Liver (tissue), 3 donors: ENCODE measurements around the gene FCHSD1.

ENCODE experiments used
- EGR1 ChIP-seq, 2 donors: IDR thresholded peaks; 2 replicates each; pipeline ENCODE4 v1.6.1; 2016 to 2018; ENCODE audit warnings: antibody characterized with exemption in 2 of 2, low read depth in 2 of 2
- GABPA ChIP-seq, 2 donors: IDR thresholded peaks in 1 of 2; conservative IDR thresholded peaks in 1 of 2; 2 replicates each; pipeline ENCODE4 v1.6.1; 2016; ENCODE audit warnings: antibody characterized with exemption in 2 of 2, mild to moderate bottlenecking in 1 of 2, moderate library complexity in 1 of 2
- RAD21 ChIP-seq, 2 donors: IDR thresholded peaks; 2 replicates each; pipeline ENCODE4 v1.6.1; 2016; ENCODE audit warnings: antibody characterized with exemption in 2 of 2, mild to moderate bottlenecking in 2 of 2
- TF ChIP-seq, protein P1 (sequence below): fragments of 150-350 bp; IDR thresholded peaks from 2 replicates; pipeline ENCODE4 v1.5.1; 2017; ENCODE audit warnings: improper control_type of control experiment, low read depth, low read length; ENCODE audit not compliant: missing input control
- TF ChIP-seq, protein P2 (sequence below): IDR thresholded peaks from 2 replicates; pipeline ENCODE4 v1.6.1; 2016; ENCODE audit warnings: antibody characterized with exemption
- TF ChIP-seq, protein P3 (sequence below): IDR thresholded peaks from 2 replicates; pipeline ENCODE4 v1.6.1; 2016; ENCODE audit warnings: antibody characterized with exemption, mild to moderate bottlenecking
- donor health status: healthy.
- donor health status: healthy.

DNA sequence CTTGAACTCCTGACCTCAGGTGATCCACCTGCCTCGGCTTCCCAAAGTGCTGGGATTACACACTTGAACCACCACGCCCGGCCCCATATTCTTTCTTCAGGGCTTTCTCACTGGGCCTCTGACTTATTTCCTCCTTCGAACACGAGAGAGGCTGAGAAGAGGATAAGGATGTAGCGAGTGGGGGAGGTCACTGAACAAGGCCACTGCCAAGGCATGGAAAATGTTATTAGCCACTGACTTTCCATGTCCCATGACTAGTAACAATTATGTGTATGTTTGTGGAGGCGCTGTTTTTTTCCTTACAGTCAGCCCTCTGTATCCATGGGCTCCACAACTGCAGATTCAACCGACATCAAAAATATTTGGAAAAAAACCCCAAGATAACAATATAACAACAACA, 12.3 kb upstream of the FCHSD1 start:
- TF ChIP-seq, protein P1, sequence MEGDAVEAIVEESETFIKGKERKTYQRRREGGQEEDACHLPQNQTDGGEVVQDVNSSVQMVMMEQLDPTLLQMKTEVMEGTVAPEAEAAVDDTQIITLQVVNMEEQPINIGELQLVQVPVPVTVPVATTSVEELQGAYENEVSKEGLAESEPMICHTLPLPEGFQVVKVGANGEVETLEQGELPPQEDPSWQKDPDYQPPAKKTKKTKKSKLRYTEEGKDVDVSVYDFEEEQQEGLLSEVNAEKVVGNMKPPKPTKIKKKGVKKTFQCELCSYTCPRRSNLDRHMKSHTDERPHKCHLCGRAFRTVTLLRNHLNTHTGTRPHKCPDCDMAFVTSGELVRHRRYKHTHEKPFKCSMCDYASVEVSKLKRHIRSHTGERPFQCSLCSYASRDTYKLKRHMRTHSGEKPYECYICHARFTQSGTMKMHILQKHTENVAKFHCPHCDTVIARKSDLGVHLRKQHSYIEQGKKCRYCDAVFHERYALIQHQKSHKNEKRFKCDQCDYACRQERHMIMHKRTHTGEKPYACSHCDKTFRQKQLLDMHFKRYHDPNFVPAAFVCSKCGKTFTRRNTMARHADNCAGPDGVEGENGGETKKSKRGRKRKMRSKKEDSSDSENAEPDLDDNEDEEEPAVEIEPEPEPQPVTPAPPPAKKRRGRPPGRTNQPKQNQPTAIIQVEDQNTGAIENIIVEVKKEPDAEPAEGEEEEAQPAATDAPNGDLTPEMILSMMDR = no peak
- TF ChIP-seq, protein P2, sequence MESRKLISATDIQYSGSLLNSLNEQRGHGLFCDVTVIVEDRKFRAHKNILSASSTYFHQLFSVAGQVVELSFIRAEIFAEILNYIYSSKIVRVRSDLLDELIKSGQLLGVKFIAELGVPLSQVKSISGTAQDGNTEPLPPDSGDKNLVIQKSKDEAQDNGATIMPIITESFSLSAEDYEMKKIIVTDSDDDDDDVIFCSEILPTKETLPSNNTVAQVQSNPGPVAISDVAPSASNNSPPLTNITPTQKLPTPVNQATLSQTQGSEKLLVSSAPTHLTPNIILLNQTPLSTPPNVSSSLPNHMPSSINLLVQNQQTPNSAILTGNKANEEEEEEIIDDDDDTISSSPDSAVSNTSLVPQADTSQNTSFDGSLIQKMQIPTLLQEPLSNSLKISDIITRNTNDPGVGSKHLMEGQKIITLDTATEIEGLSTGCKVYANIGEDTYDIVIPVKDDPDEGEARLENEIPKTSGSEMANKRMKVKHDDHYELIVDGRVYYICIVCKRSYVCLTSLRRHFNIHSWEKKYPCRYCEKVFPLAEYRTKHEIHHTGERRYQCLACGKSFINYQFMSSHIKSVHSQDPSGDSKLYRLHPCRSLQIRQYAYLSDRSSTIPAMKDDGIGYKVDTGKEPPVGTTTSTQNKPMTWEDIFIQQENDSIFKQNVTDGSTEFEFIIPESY = no peak
- TF ChIP-seq, protein P3, sequence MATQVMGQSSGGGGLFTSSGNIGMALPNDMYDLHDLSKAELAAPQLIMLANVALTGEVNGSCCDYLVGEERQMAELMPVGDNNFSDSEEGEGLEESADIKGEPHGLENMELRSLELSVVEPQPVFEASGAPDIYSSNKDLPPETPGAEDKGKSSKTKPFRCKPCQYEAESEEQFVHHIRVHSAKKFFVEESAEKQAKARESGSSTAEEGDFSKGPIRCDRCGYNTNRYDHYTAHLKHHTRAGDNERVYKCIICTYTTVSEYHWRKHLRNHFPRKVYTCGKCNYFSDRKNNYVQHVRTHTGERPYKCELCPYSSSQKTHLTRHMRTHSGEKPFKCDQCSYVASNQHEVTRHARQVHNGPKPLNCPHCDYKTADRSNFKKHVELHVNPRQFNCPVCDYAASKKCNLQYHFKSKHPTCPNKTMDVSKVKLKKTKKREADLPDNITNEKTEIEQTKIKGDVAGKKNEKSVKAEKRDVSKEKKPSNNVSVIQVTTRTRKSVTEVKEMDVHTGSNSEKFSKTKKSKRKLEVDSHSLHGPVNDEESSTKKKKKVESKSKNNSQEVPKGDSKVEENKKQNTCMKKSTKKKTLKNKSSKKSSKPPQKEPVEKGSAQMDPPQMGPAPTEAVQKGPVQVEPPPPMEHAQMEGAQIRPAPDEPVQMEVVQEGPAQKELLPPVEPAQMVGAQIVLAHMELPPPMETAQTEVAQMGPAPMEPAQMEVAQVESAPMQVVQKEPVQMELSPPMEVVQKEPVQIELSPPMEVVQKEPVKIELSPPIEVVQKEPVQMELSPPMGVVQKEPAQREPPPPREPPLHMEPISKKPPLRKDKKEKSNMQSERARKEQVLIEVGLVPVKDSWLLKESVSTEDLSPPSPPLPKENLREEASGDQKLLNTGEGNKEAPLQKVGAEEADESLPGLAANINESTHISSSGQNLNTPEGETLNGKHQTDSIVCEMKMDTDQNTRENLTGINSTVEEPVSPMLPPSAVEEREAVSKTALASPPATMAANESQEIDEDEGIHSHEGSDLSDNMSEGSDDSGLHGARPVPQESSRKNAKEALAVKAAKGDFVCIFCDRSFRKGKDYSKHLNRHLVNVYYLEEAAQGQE = no peak
- TF ChIP-seq RAD21 (IDR thresholded peaks at IDR 0.05) (no peak), GABPA (IDR thresholded peaks at IDR 0.05 in 1 of 2, conservative IDR thresholded peaks at IDR 0.05 in 1 of 2) (no peak), EGR1 (IDR thresholded peaks at IDR 0.05; ENCODE audit: low read depth in 2 of 2) (no peak)
